MM.1S (cell line): ENCODE results near the gene OR2H1.

Source experiments
- EZH2 ChIP-seq: fragments of 300-600 bp; sonication (generic); optimal IDR thresholded peaks from 2 replicates; pipeline ENCODE3; 2017; ENCODE audit warnings: low read depth, mild to moderate bottlenecking, antibody characterized with exemption, low read length, mixed read lengths
- EZH2phosphoT487 ChIP-seq: fragments of 300-600 bp; sonication (generic); IDR thresholded peaks from 2 replicates; pipeline ENCODE4 v1.6.1; 2018; ENCODE audit warnings: antibody characterized with exemption, low read length
- TF ChIP-seq, protein P1 (sequence below): fragments of 300-600 bp; sonication (generic); IDR thresholded peaks from 2 replicates; pipeline ENCODE4 v1.5.1; 2016; ENCODE audit warnings: antibody characterized with exemption, low read length, mixed read lengths

DNA sequence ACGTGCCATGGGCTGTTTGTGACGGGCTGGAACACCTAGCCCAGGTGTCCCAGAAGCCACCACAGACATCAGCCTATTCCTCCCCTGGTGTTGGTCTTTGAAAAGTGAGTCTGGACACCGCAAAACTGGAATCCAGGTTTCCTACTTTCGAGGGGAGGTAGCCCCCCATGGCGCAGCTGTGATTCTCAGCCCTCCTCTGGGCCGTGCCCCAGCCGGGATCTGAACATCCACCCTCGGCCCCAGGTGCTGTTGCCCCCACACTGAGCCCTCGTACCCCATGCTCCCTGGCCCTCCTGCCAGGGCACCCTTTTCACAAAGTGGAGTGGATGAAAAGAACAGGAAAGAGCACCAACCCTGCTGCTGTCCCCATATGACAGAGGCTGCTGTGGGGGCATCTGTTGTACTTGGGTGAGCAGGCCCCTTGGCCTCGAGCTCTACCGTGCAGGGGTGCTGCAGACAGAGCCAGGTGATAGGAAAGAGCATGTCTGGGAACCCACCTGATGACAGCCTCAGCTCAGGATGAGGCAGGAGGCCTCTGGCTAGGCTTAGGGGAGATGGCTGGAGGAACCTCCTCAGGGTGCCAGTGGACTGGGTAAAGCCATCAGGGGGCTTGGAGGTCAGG, 49.6 kb downstream of the OR2H1 start:
- TF ChIP-seq, protein P1, sequence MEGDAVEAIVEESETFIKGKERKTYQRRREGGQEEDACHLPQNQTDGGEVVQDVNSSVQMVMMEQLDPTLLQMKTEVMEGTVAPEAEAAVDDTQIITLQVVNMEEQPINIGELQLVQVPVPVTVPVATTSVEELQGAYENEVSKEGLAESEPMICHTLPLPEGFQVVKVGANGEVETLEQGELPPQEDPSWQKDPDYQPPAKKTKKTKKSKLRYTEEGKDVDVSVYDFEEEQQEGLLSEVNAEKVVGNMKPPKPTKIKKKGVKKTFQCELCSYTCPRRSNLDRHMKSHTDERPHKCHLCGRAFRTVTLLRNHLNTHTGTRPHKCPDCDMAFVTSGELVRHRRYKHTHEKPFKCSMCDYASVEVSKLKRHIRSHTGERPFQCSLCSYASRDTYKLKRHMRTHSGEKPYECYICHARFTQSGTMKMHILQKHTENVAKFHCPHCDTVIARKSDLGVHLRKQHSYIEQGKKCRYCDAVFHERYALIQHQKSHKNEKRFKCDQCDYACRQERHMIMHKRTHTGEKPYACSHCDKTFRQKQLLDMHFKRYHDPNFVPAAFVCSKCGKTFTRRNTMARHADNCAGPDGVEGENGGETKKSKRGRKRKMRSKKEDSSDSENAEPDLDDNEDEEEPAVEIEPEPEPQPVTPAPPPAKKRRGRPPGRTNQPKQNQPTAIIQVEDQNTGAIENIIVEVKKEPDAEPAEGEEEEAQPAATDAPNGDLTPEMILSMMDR: no peak
- TF ChIP-seq EZH2phosphoT487: no peak
- no peak for TF ChIP-seq EZH2
